ENCODE measurements around the gene CDH18. TPM values are rescaled to one million over a fixed set of nuclear protein-coding genes. Genes with fewer than 3 reads are reported as not detected.

The CDH18 gene
- total RNA-seq, 1 experiment from 2014 or later, result 7.0 TPM

DNA sequence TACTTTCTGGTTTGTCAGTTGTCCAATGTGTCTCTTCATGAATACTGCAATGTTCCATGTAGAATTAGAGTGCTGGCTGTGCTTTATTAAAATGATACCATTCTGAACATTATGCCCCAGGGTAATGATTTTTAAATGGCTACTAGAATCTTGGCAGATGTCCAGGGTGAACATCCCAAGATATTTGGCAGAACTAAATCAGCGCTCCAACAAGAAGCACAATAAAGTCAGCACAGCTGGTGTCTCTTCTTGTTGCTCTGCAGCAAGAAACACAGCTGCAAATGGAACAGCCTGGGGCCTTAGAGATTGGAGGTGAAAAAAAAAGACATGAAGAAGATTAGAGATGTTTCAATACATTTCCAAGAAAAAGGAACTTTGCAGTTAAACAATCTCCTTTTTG is 248.3 kb downstream of the CDH18 start:
- in situ Hi-C loops (cut with HindIII; ENCODE audit: low pct_unique_long_range_greater_than_20kb, low sequenced_read_pairs), result no loop called here
- no peak for DNase-seq (ENCODE audit: low read depth, low spot score)
- Histone ChIP-seq H3K4me3 (ENCODE audit: low read depth in 2 of 2, low read length in 2 of 2) (no peak overlapping the region), H3K4me1 (ENCODE audit: control insufficient read depth, insufficient read depth, low read length) (no peaks in the 10 kb centered on the region), H3K36me3 (ENCODE audit: control insufficient read depth, insufficient read depth, low read length) (no peaks in the 10 kb centered on the region), H3K9me3 (ENCODE audit: control insufficient read depth, insufficient read depth, low read depth, low read length) (no peaks in the 10 kb centered on the region), H3K27me3 (ENCODE audit: control insufficient read depth, insufficient read depth, low read length) (no peaks in the 10 kb centered on the region), H3K27ac (ENCODE audit: low read length) (no peak overlapping the region)
- no peak for ATAC-seq
- TF ChIP-seq SIN3A (IDR thresholded peaks at IDR 0.05; ENCODE audit: borderline replicate concordance, insufficient read depth, low read depth, low read length), result no peak
- TF ChIP-seq, protein P1, sequence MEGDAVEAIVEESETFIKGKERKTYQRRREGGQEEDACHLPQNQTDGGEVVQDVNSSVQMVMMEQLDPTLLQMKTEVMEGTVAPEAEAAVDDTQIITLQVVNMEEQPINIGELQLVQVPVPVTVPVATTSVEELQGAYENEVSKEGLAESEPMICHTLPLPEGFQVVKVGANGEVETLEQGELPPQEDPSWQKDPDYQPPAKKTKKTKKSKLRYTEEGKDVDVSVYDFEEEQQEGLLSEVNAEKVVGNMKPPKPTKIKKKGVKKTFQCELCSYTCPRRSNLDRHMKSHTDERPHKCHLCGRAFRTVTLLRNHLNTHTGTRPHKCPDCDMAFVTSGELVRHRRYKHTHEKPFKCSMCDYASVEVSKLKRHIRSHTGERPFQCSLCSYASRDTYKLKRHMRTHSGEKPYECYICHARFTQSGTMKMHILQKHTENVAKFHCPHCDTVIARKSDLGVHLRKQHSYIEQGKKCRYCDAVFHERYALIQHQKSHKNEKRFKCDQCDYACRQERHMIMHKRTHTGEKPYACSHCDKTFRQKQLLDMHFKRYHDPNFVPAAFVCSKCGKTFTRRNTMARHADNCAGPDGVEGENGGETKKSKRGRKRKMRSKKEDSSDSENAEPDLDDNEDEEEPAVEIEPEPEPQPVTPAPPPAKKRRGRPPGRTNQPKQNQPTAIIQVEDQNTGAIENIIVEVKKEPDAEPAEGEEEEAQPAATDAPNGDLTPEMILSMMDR (IDR thresholded peaks at IDR 0.05), result no peak
- no peak for TF ChIP-seq POLR2AphosphoS5 (IDR thresholded peaks at IDR 0.05; ENCODE audit: low read depth, low read length)
- no peak for TF ChIP-seq TCF7L2 (IDR thresholded peaks at IDR 0.05; ENCODE audit: low read depth, low read length)
- TF ChIP-seq, protein P2, sequence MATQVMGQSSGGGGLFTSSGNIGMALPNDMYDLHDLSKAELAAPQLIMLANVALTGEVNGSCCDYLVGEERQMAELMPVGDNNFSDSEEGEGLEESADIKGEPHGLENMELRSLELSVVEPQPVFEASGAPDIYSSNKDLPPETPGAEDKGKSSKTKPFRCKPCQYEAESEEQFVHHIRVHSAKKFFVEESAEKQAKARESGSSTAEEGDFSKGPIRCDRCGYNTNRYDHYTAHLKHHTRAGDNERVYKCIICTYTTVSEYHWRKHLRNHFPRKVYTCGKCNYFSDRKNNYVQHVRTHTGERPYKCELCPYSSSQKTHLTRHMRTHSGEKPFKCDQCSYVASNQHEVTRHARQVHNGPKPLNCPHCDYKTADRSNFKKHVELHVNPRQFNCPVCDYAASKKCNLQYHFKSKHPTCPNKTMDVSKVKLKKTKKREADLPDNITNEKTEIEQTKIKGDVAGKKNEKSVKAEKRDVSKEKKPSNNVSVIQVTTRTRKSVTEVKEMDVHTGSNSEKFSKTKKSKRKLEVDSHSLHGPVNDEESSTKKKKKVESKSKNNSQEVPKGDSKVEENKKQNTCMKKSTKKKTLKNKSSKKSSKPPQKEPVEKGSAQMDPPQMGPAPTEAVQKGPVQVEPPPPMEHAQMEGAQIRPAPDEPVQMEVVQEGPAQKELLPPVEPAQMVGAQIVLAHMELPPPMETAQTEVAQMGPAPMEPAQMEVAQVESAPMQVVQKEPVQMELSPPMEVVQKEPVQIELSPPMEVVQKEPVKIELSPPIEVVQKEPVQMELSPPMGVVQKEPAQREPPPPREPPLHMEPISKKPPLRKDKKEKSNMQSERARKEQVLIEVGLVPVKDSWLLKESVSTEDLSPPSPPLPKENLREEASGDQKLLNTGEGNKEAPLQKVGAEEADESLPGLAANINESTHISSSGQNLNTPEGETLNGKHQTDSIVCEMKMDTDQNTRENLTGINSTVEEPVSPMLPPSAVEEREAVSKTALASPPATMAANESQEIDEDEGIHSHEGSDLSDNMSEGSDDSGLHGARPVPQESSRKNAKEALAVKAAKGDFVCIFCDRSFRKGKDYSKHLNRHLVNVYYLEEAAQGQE (IDR thresholded peaks at IDR 0.05; ENCODE audit: insufficient read depth in 1 of 2, low read depth in 2 of 2, low read length in 1 of 2), result no peak
- ChIA-PET POLR2A (no interaction called here), CTCF (no interaction called here)
- no TSS peak for BruUV-seq (replicated peaks)
- intact Hi-C loops (cut with micrococcal nuclease; ENCODE audit: unreplicated experiment), result no loop called here

DNA sequence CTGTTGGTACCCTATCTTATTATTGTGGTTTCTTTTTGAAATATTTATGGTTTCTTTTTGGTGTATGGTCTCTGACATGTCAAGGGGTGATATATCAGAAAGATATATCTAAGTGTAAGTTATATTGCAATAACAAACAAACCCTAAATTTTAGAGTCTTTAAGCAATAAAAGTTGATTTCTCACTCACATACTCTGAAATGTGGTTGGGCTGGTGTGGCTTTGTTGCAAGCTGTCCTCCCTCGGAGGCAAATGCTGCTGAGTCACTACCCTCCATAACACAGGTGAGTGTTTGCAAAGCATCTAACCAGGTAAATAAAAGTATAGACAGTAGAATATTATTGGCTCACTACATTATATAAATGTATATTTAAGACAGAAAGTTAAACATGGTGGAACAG is 253.2 kb downstream of the CDH18 start:
- TF ChIP-seq, protein P1 (IDR thresholded peaks at IDR 0.05), result no peak
- POLR2A ChIA-PET, result no interaction called here
- no peaks in the 10 kb centered on the region for H3K27me3 ChIP-seq (ENCODE audit: control insufficient read depth, insufficient read depth, low read length)
- H3K27ac ChIP-seq (ENCODE audit: low read length), result no peak overlapping the region
- no peak for ATAC-seq
- in situ Hi-C loops (cut with HindIII; ENCODE audit: low pct_unique_long_range_greater_than_20kb, low sequenced_read_pairs) (no loop called here), intact Hi-C loops (cut with micrococcal nuclease; ENCODE audit: unreplicated experiment) (no loop called here)
- no peaks in the 10 kb centered on the region for H3K9me3 ChIP-seq (ENCODE audit: control insufficient read depth, insufficient read depth, low read depth, low read length)
- CTCF ChIA-PET, result no interaction called here
- H3K36me3 ChIP-seq (ENCODE audit: control insufficient read depth, insufficient read depth, low read length), result no peaks in the 10 kb centered on the region
- no peak for DNase-seq (ENCODE audit: low read depth, low spot score)
- H3K4me1 ChIP-seq (ENCODE audit: control insufficient read depth, insufficient read depth, low read length), result no peaks in the 10 kb centered on the region
- H3K4me3 ChIP-seq (ENCODE audit: low read depth in 2 of 2, low read length in 2 of 2), result no peak overlapping the region
- no TSS peak for BruUV-seq (replicated peaks)

Measured in Panc1 (cell line).